GM18499 (cell line): ENCODE data around the gene PLXDC2.

ENCODE experiments used
- ATAC-seq: cut with Tn5 transposase; IDR thresholded peaks from one replicate; pipeline ENCODE4 v1.9.1; 2021; ENCODE audit warnings: moderate number of reproducible peaks; ENCODE audit not compliant: insufficient read depth, unreplicated experiment

PLXDC2 gene

GRCh38 chr10:19904202-19904661 lies 88.0 kb downstream of the PLXDC2 start:
- ATAC-seq, result peak; percentile 92

DNA sequence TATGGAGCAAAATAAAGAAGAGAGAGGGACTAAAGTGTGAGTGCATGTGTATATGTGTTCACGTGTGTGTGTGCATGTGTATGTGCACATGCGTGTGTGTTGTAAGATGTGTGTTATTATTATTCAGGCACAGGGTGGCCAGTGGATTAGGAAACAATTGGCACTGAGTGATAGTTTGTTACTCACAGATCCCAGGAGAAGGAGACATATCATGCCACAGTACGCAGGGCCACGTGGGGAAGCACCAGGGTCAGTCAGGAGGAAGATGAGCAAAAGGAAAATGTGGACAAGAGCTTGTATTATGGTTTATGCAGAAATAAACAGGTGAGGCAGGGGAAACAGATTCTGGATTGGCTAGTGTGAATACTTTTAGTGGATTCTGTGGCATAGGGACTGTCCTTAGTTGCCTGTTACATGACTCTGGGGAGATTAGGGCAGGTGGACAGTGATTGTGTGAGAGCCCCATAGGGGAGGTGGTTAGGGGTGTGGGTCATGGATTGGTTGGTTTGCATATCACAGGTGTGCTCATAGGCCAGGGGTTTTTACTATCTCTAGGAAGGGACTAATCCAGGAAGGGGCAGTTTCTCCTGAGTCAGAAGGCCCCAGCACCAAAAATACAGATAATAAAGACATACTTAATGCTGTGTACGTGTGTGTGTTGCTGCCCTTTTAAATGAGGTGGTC lies 90.0 kb downstream of the PLXDC2 start:
- ATAC-seq, result no peak

- no peak for ATAC-seq
Observed at GRCh38 chr10:19908991-19909696, 92.9 kb downstream of the PLXDC2 start.

DNA sequence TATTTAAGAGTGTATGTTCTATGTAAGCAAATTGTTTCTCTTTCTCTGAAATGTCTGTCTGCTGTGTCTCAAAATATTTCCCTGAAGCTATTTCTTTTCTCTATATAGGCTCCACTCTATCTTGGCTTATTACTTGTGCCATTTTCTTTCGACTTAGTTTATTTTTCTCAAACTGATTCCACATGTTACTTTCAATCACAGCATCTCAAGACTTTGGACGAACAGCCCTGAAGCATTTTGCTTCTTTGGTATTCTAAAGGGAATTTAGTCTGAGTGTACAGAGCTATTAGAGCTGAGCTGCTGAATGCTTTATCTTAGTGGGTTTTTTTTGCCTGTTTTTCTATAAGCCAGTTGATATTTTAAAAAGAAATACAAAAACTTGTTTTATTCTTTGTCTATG lies 95.7 kb downstream of the PLXDC2 start:
- ATAC-seq, result no peak

- no peak for ATAC-seq
Observed at GRCh38 chr10:19913987-19914386, 97.8 kb downstream of the PLXDC2 start.

- no peak for ATAC-seq
Observed at GRCh38 chr10:19915125-19915524, 98.9 kb downstream of the PLXDC2 start.

GRCh38 chr10:19915816-19916215 lies 99.6 kb downstream of the PLXDC2 start:
- no peak for ATAC-seq

- ATAC-seq, result no peak
Observed at GRCh38 chr10:19917751-19918478, 101.7 kb downstream of the PLXDC2 start.

DNA sequence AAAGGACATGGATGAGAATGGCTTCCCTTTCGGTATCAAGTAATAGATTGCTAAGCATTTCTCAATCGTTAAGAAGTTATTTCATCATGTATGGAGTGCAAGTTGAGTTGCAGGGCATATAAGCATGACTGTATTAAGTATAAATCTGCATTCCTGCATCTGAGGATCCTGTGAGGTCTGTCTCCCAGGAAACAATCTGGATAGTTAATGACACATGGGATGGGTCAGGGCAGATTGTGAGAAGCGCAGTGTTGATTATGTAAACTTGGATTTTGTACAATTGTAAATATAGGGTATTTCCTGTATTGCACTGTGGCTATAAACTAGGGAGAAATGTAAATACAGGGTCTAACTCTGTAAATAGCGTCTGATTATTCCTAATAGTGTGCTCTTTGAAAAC lies 102.6 kb downstream of the PLXDC2 start:
- ATAC-seq, result no peak

- ATAC-seq, result no peak
Observed at GRCh38 chr10:19919671-19920070, 103.4 kb downstream of the PLXDC2 start.

GRCh38 chr10:19920075-19920726 lies 104.0 kb downstream of the PLXDC2 start:
- no peak for ATAC-seq

GRCh38 chr10:19921300-19922140 lies 105.3 kb downstream of the PLXDC2 start:
- ATAC-seq, result no peak

- no peak for ATAC-seq
Observed at GRCh38 chr10:19922236-19922963, 106.2 kb downstream of the PLXDC2 start.

- no peak for ATAC-seq
Observed at GRCh38 chr10:19925064-19925463, 108.8 kb downstream of the PLXDC2 start.

DNA sequence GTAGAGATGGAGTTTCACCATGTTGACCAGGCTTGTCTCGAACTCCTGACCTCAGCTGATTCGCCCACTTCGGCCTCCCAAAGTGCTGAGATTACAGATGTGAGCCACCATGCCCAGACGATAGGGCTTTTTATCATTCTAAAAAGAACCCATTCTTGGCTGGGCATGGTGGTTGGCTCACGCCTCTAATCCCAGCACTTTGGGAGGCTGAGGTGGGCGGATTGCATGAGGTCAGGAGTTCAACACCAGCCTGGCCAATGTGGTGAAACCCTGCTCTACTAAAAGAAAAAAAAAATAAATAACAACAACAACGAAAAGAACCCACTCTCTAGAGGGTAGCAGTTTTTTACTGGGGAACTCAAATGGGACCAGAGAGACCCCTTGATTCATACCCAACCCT lies 112.7 kb downstream of the PLXDC2 start:
- no peak for ATAC-seq

- no peak for ATAC-seq
Observed at GRCh38 chr10:19929506-19930140, 113.4 kb downstream of the PLXDC2 start.

DNA sequence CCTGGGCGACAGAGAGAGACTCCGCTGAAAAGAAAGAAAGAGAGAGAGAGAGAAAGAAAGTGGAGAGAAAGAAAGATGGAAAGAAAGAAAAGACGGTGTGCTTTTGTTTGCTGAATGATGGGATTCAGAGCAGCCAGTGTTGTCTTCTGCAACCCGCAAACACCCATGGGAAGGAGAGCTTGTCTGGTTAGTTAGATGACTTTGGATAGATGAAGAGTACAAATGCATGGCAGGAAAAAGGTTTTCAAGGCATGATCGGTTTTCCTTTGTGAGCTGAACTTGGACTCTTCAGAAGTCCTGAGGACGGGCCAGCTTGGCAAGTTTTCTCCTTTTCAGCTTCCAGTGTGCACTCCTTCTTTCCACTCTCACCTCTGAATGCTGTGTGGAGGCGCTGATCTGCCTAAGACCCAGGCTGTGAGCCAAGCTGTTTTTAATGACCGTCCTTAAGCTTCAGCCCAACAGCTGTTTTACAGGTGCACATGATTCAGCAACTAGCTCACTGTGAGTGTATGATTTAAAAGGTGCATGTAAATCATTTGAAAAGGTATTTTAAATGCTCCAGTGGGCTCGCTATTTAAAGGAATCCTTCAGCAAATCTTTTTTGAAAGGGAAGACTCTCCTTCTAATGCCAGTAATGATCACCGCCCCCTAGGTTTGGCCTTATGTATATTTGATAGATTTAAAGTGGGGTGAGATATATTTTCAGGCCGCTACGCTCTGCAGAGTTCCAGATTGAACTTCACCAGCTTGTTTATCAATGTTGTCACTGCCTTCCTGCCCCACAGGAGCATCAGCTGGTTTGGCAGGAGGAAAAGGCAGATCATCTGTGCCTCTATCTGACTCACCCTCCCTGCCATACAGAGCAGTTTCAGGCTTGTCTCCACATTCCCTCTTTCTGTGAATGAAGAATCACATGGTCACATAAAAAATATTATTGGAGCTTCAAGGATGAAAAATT lies 115.0 kb downstream of the PLXDC2 start:
- no peak for ATAC-seq
